Gastrocnemius medialis (tissue), 4 donors: ENCODE results near the gene C1orf174. TPM values are rescaled to one million over a fixed set of nuclear protein-coding genes. Genes with fewer than 3 reads are reported as not detected.

Experiments used
- ATAC-seq, 2 donors: fragments of 150-250 bp; one replicate each; pipeline ENCODE4 v1.9.1; 2016
- DNase-seq, 2 donors: peaks; one replicate each; pipeline ENCODE4 v3.0.0-alpha.2; 2019
- H3K27ac ChIP-seq, 4 donors: fragments of 200-600 bp; sonication (generic); 1 replicate in 1 of 4; 2 replicates in 3 of 4; pipeline ENCODE4 v1.5.1; 2016 to 2018; ENCODE audit warnings: mild to moderate bottlenecking in 2 of 4, moderate library complexity in 1 of 4
- H3K27me3 ChIP-seq, 3 donors: fragments of 200-600 bp; sonication (generic) in 2 of 3; 1 replicate in 1 of 3; 2 replicates in 2 of 3; pipeline versions ENCODE4 v1.5.1 to v1.6.0; 2016 to 2019; ENCODE audit warnings: mild to moderate bottlenecking in 1 of 3, moderate library complexity in 1 of 3
- H3K36me3 ChIP-seq, 2 donors: fragments of 200-600 bp; sonication (generic) in 1 of 2; one replicate each; pipeline ENCODE4 v1.5.1; 2017 to 2018
- H3K4me1 ChIP-seq, 2 donors: fragments of 200-600 bp; sonication (generic) in 1 of 2; one replicate each; pipeline ENCODE4 v1.5.1; 2016 to 2017; ENCODE audit warnings: mild to moderate bottlenecking in 2 of 2
- H3K4me3 ChIP-seq, 4 donors: fragments of 200-600 bp; sonication (generic) in 3 of 4; 1 replicate in 1 of 4; 2 replicates in 3 of 4; pipeline ENCODE4 v1.5.1; 2016 to 2019; ENCODE audit warnings: mild to moderate bottlenecking in 2 of 4
- H3K9me3 ChIP-seq, 3 donors: fragments of 200-600 bp; sonication (generic) in 2 of 3; 1 replicate in 1 of 3; 2 replicates in 2 of 3; pipeline ENCODE4 v1.5.1; 2016 to 2019
- CTCF ChIP-seq, 5 experiments: fragments of 450-650 bp in 3 of 5; fragments of 200-600 bp in 2 of 5; sonication (generic) in 2 of 5; IDR thresholded peaks in 4 of 5; conservative IDR thresholded peaks in 1 of 5; 1 replicate in 4 of 5; 2 replicates in 1 of 5; pipeline ENCODE4 v1.5.1; 2016 to 2019; ENCODE audit warnings: antibody characterized with exemption in 5 of 5, mild to moderate bottlenecking in 3 of 5, moderate library complexity in 3 of 5
- POLR2A ChIP-seq, 2 donors: fragments of 450-650 bp; IDR thresholded peaks; one replicate each; pipeline ENCODE4 v1.6.1; 2017; ENCODE audit warnings: antibody characterized with exemption in 2 of 2, mild to moderate bottlenecking in 2 of 2, moderate library complexity in 2 of 2
- in situ Hi-C, 4 donors: fragments of 200-750 bp; cut with MboI; loops; one replicate each; pipeline versions ENCODE4 v1.15.0 to v1.8.0; 2017; ENCODE audit warnings: low sequenced_read_pairs in 4 of 4
- intact Hi-C: fragments of 100-400 bp; cut with DNase I; formaldehyde crosslinking; loops from one replicate; pipeline ENCODE4 v1.15.1; 2023; ENCODE audit warnings: low total_unique reads
- total RNA-seq, 4 donors: library from RNA; depleted of rRNA; stranded (reverse); fragments of >200 nt; gene quantifications; one replicate each; pipeline versions ENCODE4 v1.1.0 to v1.2.3, GENCODE V29; 2016

The C1orf174 gene
- total RNA-seq, 4 donors from 2014 or later = 10.1 to 28.5 (median 13.5) TPM

GRCh38 chr1:3851292-3851691 lies 48.8 kb downstream of the C1orf174 start:
- ATAC-seq (no peak), DNase-seq (no peak)
- intact Hi-C loops (no loop called here), in situ Hi-C loops (no loop called here)
- TF ChIP-seq POLR2A (IDR thresholded peaks at IDR 0.05) = no peak
- H3K9me3 ChIP-seq = no peaks in the 10 kb centered on the region
- peaks cover 0 to 37% of the 10 kb centered on the region in 2 donors for H3K36me3 ChIP-seq
- no peak overlapping the region for H3K4me3 ChIP-seq
- no peaks in the 10 kb centered on the region for H3K27me3 ChIP-seq
- H3K27ac ChIP-seq = no peak overlapping the region
- peaks cover 9 to 12% of the 10 kb centered on the region in 2 donors for H3K4me1 ChIP-seq

GRCh38 chr1:3850857-3851256 lies 49.2 kb downstream of the C1orf174 start:
- Histone ChIP-seq H3K36me3 (peaks cover 0 to 37% of the 10 kb centered on the region in 2 donors), H3K4me1 (peaks cover 5 to 7% of the 10 kb centered on the region in 2 donors), H3K4me3 (no peak overlapping the region), H3K27me3 (no peaks in the 10 kb centered on the region), H3K9me3 (no peaks in the 10 kb centered on the region), H3K27ac (no peak overlapping the region)
- in situ Hi-C loops (no loop called here), intact Hi-C loops (no loop called here)
- DNase-seq = no peak
- TF ChIP-seq POLR2A (IDR thresholded peaks at IDR 0.05) (no peak), CTCF (IDR thresholded peaks at IDR 0.05 in 4 of 5, conservative IDR thresholded peaks at IDR 0.05 in 1 of 5) (no peak)
- no peak for ATAC-seq

GRCh38 chr1:3847081-3847480 lies 53.0 kb downstream of the C1orf174 start:
- Histone ChIP-seq H3K27ac (no peak overlapping the region), H3K4me1 (no peaks in the 10 kb centered on the region), H3K9me3 (no peaks in the 10 kb centered on the region), H3K27me3 (no peaks in the 10 kb centered on the region), H3K4me3 (no peak overlapping the region), H3K36me3 (peaks cover 0 to 69% of the 10 kb centered on the region in 2 donors)
- in situ Hi-C loops = no loop called here
- no peak for TF ChIP-seq POLR2A (IDR thresholded peaks at IDR 0.05)
- ATAC-seq = no peak
- intact Hi-C loops = no loop called here
- DNase-seq = no peak

GRCh38 chr1:3846541-3846940 lies 53.5 kb downstream of the C1orf174 start:
- in situ Hi-C loops = no loop called here
- Histone ChIP-seq H3K4me3 (no peak overlapping the region), H3K4me1 (no peaks in the 10 kb centered on the region), H3K9me3 (no peaks in the 10 kb centered on the region), H3K27ac (no peak overlapping the region), H3K36me3 (peaks cover 0 to 69% of the 10 kb centered on the region in 2 donors), H3K27me3 (no peaks in the 10 kb centered on the region)
- DNase-seq (no peak), ATAC-seq (no peak)
- intact Hi-C loops = no loop called here
- TF ChIP-seq POLR2A (IDR thresholded peaks at IDR 0.05) = no peak
- no peak for TF ChIP-seq CTCF (IDR thresholded peaks at IDR 0.05 in 4 of 5, conservative IDR thresholded peaks at IDR 0.05 in 1 of 5)

- ATAC-seq = no peak
- Histone ChIP-seq H3K36me3 (peaks cover 0 to 76% of the 10 kb centered on the region in 2 donors), H3K27ac (no peak overlapping the region), H3K4me3 (no peak overlapping the region), H3K27me3 (no peaks in the 10 kb centered on the region), H3K4me1 (no peaks in the 10 kb centered on the region), H3K9me3 (no peaks in the 10 kb centered on the region)
- intact Hi-C loops = no loop called here
- no peak for TF ChIP-seq POLR2A (IDR thresholded peaks at IDR 0.05)
- no peak for TF ChIP-seq CTCF (IDR thresholded peaks at IDR 0.05 in 4 of 5, conservative IDR thresholded peaks at IDR 0.05 in 1 of 5)
- DNase-seq = no peak
- in situ Hi-C loops = no loop called here
Observed at GRCh38 chr1:3842912-3843311, 57.2 kb downstream of the C1orf174 start.

GRCh38 chr1:3841491-3841890 lies 58.6 kb downstream of the C1orf174 start:
- TF ChIP-seq CTCF (IDR thresholded peaks at IDR 0.05 in 4 of 5, conservative IDR thresholded peaks at IDR 0.05 in 1 of 5) (no peak), POLR2A (IDR thresholded peaks at IDR 0.05) (no peak)
- ATAC-seq (no peak), DNase-seq (no peak)
- intact Hi-C loops = no loop called here
- in situ Hi-C loops = no loop called here
- Histone ChIP-seq H3K9me3 (no peaks in the 10 kb centered on the region), H3K4me1 (no peaks in the 10 kb centered on the region), H3K36me3 (peaks cover 0 to 80% of the 10 kb centered on the region in 2 donors), H3K27me3 (no peaks in the 10 kb centered on the region), H3K4me3 (no peak overlapping the region), H3K27ac (no peak overlapping the region)
